ENCODE measurements around the gene ACACA.
"Not testable (repeated sequence)": the region's sequence is repeated elsewhere in the genome, so short reads cannot be mapped to it uniquely, and the experiment has no call there.

ACACA gene

DNA sequence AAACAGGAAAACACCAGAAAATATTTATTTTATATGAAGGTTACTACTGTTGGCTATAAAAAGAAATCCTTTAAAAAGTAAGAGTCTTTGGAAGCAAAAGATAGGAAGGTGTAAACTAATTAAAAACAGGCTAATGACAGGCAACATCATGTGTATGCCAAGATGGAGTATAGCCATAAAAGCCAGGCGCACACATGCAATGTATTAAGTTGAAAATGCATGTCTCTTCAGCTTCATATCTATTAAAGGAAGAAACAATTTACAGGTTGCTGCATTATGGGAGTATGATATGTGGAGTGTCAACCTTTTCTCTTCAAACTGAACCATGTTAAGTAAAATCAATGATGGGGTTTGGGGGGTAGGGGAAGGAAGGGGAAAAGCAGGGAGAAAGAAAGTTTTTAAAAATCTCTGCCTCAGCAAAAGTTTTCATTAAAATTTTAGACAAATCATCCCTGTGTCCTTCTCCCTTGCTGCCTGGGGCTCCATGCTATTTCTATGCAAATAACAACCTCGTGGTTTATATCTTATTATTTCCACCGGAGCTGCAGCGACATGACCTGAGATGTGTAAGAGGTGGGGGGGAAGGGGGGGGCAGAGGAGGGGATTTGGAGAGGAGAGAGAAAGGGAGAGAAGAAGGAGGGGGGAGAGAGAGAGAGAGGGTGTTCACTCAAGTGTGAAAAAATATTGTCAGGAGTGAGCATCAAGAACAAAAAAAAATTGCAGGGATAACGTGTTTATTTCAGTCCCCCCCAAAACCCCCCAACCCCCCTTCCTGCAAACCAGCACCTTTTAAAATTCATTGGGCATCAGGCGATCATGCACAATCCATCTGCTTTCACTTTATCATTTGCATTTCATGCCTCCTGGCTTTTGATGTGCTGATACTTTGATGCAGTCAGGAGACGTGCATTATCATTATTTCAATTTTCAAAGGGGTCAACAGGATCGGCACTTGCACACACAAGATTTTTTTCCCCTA lies 260.3 kb downstream of the ACACA start:
- TF ChIP-seq, protein P1, sequence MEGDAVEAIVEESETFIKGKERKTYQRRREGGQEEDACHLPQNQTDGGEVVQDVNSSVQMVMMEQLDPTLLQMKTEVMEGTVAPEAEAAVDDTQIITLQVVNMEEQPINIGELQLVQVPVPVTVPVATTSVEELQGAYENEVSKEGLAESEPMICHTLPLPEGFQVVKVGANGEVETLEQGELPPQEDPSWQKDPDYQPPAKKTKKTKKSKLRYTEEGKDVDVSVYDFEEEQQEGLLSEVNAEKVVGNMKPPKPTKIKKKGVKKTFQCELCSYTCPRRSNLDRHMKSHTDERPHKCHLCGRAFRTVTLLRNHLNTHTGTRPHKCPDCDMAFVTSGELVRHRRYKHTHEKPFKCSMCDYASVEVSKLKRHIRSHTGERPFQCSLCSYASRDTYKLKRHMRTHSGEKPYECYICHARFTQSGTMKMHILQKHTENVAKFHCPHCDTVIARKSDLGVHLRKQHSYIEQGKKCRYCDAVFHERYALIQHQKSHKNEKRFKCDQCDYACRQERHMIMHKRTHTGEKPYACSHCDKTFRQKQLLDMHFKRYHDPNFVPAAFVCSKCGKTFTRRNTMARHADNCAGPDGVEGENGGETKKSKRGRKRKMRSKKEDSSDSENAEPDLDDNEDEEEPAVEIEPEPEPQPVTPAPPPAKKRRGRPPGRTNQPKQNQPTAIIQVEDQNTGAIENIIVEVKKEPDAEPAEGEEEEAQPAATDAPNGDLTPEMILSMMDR (IDR thresholded peaks at IDR 0.05; ENCODE audit: low read depth, low read length, missing control alignments): no peak
- DNase-seq (ENCODE audit: extremely low read depth, low read depth): no peak
- H3K4me3 ChIP-seq (replicated peaks; ENCODE audit: low read depth, low read length): no peak overlapping the region

DNA sequence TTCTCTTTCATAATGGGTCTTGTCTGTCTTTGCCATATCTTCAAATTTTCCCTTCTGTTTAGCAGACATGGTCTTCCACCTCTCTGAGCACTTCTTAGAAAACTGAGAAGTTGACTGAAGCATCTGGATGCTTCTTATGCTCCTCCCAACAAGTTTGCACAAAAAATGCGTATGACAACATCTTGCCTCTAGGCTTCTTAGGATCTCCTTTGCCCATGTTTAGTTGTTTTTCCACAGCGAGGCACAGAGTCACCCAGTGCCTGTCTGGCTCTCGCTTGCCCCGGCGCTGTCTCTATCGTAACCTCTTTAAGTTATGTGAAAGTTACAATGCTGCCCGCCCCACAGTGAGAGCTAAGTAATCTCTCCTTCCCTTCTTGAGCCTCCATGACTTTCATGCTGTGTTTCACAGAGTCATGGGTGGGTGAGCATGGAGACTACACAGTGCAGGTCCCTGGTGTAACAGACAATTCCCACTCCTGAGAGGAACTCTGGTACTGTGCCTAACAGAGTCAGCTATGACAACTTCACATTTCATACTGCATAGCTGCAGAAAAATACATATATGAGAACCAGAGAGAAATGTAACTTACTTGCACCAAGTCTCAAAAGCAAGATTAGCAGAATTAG lies 262.4 kb downstream of the ACACA start:
- TF ChIP-seq, protein P1 (IDR thresholded peaks at IDR 0.05; ENCODE audit: low read depth, low read length, missing control alignments): no peak

DNA sequence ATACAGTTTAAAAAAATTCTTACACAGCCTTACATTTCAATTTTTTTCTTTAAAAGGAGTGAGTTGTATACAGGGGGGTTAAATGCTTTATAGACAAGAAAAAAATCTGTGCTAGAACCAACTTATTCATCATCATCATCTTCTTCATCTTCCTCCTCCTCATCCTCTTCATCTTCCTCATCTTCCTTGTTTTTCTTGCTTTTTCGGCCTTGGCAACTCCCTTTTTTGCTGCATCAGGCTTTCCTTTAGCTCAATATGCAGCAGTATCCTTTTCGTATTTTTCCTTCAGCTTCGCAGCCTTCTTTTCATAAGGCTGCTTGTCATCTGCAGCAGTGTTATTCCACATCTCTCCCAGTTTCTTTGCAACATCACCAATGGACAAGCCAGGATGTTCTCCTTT lies 263.1 kb downstream of the ACACA start:
- not testable (repeated sequence) for H3K4me3 ChIP-seq (replicated peaks; ENCODE audit: low read depth, low read length); DNase-seq (ENCODE audit: extremely low read depth, low read depth)

More for the DNA sequence above, 262.4 kb downstream of the ACACA start:
- no peak overlapping the region for H3K4me3 ChIP-seq (replicated peaks; ENCODE audit: low read depth, low read length)
- no peak for DNase-seq (ENCODE audit: extremely low read depth, low read depth)

DNA sequence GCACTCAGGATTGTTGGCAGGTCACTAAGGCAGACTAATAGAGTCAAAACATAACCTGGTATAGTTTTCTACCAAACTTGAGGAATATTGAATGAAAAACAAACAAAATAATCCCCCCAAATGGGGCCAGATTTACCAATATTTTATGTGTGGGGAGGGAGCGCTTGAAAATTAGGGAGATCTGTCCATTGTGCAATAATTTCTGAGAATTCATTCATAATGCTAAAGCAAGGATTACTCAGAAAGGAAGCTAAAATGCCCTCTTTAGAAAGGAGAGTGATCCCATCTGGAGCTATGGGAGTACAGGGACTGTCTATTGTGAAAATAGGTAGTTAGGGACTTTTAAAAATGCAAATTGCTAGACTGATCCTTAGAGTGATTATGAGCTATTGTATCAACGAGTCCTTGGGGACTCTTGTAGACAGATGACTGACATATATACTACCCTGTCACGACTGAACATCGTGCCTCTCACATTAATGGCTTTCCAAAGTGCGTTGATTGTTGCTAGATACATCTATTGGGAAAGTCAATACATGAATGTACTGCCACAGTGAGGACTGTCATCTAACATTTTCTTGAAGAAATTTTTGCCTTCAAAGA lies 264.2 kb downstream of the ACACA start:
- H3K4me3 ChIP-seq (replicated peaks; ENCODE audit: low read depth, low read length): no peak overlapping the region
- TF ChIP-seq, protein P1 (IDR thresholded peaks at IDR 0.05; ENCODE audit: low read depth, low read length, missing control alignments): no peak
- DNase-seq (ENCODE audit: extremely low read depth, low read depth): no peak

DNA sequence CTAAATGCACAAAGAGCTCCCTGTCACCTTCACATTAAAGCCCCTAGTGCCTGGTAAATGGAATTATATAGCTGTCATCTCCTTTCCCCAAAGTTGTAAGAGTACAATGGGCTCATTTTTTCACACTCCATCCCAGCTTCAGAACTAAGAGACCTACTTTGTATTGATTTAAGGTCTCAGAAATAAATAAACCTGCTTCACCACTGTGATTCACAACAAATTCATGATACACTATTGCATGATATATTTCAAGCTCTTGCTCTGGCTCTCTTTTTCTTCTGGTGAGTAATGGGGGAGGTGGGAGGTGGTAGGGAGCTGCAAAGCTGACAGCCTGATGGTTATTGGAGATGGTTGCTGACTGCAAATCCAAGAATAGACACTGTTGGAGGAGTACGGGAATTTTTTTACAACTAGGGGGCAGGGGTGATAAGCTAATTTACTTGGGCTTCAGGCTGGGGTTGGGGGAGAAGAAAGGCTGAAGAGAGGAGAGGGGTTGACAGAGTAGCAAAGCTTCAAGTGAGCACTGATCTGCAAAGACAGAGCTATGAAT lies 268.0 kb downstream of the ACACA start:
- no peak overlapping the region for H3K4me3 ChIP-seq (replicated peaks; ENCODE audit: low read depth, low read length)
- DNase-seq (ENCODE audit: extremely low read depth, low read depth): no peak
- TF ChIP-seq, protein P1 (IDR thresholded peaks at IDR 0.05; ENCODE audit: low read depth, low read length, missing control alignments): no peak

DNA sequence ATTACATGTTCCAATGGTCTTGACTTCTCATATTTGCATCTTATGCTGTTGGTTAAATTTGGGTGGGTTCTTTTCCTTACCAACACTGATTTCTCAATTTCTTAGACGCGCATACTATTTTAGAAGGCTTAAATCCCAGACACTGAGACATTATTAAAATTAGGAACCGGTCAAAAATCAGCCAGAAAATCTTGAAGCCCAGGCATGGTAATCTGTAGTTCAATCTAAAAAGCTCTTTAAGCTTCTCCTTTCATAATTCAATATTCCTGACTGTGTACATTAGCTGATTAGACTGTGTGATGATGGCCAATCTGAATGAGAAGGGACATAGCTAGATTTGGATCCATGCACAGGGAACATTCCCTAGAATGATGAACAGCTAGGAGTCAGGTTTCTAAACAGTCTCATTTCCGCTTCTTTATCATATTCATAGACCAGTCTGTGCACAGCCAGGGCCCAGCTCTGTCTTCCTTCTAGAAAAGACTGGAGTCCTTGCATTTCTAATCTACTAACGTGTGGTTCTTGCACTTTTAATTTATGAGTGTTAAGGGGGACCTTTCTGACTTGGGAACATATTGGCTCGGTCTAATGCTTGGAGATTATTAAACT lies 268.6 kb downstream of the ACACA start:
- TF ChIP-seq, protein P1 (IDR thresholded peaks at IDR 0.05; ENCODE audit: low read depth, low read length, missing control alignments): no peak
- H3K4me3 ChIP-seq (replicated peaks; ENCODE audit: low read depth, low read length): no peak overlapping the region
- DNase-seq (ENCODE audit: extremely low read depth, low read depth): no peak
